Stimulated activated CD8-positive, alpha-beta memory T cell treated with anti-CD3 and anti-CD28 coated beads, Interleukin-4, amount 100 ng/mL, for 1 hour (primary cell): Measurements from ENCODE around the gene MAPKAP1.

Experiments used
- DNase-seq, 2 donors: peaks; one replicate each; pipeline ENCODE4 v3.0.0-alpha.2; 2020; ENCODE audit warnings: low read depth in 2 of 2, low spot score in 1 of 2

MAPKAP1 gene

GRCh38 chr9:125706651-125707471, at the start of gene MAPKAP1:
Gene MAPKAP1, minus strand, starts transcription at chr9:125707208. Its CDS starts 34,634 bp downstream, at chr9:125672574.
- peak; percentile 78 to 91 for DNase-seq

DNA sequence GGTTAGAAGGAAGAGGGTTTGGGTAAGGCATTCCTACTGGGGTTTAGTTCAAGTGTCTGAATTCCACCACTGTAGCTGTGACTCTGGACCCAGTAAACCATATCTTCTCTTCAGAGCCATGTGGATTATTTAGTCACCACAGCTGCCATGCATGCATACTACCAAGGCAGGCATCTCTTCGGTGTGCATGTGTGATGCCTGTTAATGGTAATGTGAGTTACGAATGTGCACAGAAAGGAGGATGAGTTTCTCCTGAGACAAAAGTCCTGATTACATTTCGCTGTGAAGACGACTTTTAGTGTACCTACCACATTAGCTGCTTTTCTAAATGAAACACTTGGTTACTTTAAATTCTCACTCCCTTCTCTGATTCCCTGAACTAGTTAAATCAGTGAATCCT, 49.5 kb upstream of the MAPKAP1 start:
- no peak for DNase-seq

GRCh38 chr9:125755340-125755739, 48.3 kb upstream of the MAPKAP1 start:
- no peak for DNase-seq

GRCh38 chr9:125754096-125754495, 47.1 kb upstream of the MAPKAP1 start:
- no peak for DNase-seq

GRCh38 chr9:125752070-125752628, 45.1 kb upstream of the MAPKAP1 start:
- DNase-seq: no peak

- DNase-seq: no peak
Measured at GRCh38 chr9:125750627-125751011, 43.6 kb upstream of the MAPKAP1 start.

DNA sequence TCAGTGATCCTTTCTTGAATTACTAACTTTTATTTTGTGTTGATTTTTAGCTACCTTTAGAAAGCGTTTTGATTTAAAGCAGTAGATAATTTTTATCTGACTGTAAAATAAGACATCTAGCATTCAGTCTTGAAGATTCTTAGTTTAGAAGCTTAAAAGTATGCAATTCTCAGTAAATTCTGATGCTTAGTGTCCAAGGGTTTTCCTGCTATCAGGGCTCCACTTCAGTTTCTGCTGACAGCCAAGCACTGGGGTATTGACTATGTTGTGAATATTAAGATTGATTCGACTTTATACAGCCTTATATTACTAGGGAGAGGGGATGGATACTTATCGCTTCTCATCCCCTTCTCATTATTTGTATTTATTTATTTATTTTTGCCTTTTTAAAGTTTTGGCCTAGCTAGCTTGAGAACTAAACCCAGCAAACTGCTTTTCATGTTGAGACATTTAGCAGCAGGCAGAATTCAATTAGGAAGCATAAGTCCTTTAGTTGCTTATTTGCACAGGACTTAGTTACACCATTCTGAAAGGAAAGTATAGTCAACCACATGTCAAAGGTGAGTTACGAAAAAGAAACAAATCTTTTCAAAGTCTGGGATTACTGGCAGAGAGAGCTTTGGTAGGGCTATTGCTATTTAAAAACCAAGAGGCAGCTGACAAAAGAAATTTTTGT, 43.1 kb upstream of the MAPKAP1 start:
- DNase-seq: no peak

GRCh38 chr9:125749287-125749935, 42.4 kb upstream of the MAPKAP1 start:
- DNase-seq: no peak

GRCh38 chr9:125748446-125749099, 41.6 kb upstream of the MAPKAP1 start:
- no peak for DNase-seq

DNA sequence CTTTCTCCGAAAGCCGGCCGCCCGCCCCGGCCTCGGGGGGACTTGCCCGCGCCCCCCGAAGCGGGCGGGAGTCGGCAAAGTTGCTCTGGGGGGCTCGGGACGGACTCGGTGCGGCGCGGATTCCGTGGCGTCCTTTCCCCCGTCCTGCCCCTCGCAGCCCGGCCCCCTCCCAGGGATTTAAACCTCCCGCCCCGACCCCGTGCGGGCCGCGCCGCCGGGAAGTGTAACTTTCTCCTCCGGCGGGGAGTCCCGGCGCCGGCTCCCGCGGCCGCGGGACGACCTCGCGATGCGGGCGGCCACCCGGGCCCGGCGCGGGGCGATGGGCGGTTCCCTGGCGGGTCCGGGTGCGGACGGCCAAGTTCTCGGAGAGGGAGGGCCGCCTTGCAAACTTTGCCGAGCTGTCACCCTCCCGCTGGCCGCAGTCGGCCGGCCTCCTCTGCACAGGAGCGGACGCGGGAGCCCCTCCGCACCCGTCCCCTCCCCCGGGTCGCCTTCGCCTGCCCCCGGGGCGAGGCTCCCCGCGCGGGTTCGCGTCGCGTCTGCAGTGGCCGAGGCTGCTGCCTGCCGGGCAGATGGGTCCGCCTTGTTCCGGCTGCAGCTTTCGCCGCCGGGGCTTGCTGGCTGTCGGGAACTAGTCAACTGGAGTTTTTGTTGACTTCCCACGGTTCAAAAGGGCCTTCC, 40.9 kb upstream of the MAPKAP1 start:
- DNase-seq: no peak

DNA sequence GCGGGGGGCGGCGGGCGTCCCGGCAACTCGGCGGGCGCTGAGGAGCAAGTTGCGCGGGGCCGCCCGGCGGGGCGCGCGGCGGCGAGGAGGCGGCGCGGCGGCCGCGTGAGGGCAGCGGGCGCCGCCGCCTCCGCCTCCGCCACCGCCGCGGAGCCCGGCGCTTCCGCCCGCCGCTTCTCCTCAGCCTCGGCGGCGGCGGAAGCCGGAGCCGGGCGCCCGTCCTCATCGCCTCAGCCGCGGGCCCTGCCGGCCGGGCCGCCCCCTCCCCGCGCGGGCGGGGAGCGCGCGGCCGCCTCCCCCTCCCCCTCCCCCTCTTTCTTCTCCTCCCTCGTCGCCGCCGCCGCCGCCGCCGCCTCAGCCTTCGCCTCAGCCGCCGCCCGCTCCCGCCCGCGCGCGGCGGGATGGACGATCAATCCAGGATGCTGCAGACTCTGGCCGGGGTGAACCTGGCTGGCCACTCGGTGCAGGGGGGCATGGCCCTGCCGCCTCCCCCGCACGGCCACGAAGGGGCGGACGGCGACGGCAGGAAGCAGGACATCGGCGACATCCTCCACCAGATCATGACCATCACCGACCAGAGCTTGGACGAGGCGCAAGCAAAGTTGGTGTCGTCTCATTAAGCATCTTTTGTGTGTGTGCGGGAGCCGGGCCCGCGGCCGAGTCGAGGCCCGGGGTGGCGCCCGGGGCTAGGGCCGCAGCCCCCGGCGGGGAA, 40.2 kb upstream of the MAPKAP1 start, which contains the start of gene PBX3:
TSS of gene PBX3 (plus strand) at position 321 of the 712 bp plus-strand sequence.
- no peak for DNase-seq

DNA sequence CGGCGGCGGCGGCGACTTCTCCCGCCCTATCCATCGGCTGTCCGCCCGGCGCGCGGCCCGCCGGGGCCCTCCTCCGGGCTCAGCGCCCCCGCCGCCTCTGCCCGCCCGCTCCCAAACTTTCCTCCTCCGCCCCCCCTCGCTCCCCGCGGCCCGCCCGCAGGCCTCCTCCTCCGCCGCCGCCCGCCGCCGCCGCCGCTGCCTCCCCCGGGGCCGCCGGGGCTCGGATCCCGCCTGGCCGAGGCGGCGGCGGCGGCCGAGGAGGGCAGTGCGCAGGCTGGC, 39.7 kb upstream of the MAPKAP1 start:
- peak in 1 of 2 donors; percentile 22 for DNase-seq

DNA sequence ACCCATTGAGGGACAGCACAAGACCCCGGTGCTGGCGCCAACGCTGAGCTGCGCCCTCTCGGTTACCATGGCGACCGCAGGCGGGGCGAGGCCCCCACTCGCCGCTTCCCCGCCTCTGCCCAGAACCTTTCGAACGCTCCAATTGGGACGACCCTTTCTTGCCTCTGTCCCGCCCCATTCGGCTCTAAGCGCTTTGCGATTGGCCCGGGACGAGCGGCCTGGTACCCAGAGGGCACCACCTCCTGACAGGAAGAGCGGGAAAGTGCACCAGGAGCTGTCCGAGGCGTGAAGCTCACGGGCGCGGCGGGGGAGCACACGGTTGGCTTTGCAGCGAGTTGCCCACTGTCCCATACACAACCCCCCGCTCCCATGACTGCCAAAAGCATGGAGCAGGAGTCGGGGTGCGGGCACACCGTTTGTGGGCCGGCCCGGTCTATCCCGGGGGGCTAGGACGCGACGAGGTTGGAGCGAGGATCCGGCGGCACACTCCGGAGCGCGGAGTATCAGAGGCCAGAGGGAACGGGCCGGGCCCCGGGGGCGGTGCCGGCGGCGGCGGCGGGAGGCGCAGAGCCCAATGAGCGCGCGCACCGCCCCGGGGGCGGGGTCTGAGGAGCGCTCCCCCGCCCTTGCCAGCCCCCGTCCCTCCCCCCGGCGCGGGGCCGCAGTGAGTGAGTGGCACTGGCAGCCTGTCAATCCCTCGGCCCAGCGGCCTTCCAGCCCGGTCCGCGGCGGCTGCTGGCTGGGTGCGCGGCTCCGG, 39.2 kb upstream of the MAPKAP1 start:
- DNase-seq: peak; percentile 79 to 81

- DNase-seq: no peak
Measured at GRCh38 chr9:125745682-125746016, 38.6 kb upstream of the MAPKAP1 start.

GRCh38 chr9:125745018-125745417, 38.0 kb upstream of the MAPKAP1 start:
- DNase-seq: no peak

DNA sequence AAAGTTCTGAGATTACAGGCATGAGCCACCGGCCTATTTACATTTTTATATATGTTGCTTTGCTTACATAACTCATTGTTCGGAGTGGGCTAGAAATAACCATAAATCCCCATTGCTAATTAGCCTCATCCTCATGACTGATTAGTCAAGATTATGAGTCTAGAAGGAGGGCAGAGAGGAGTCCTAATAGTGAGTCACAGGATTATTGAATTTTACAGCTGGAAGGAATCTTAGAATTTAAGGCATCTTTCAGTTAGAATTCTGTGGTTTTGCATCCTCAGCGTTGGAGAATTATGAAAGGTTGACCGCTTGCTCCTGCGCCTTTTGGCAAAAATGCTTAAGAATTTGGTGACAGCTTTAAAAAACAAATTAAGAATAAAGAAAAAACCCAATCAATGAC, 37.6 kb upstream of the MAPKAP1 start:
- DNase-seq: no peak

DNA sequence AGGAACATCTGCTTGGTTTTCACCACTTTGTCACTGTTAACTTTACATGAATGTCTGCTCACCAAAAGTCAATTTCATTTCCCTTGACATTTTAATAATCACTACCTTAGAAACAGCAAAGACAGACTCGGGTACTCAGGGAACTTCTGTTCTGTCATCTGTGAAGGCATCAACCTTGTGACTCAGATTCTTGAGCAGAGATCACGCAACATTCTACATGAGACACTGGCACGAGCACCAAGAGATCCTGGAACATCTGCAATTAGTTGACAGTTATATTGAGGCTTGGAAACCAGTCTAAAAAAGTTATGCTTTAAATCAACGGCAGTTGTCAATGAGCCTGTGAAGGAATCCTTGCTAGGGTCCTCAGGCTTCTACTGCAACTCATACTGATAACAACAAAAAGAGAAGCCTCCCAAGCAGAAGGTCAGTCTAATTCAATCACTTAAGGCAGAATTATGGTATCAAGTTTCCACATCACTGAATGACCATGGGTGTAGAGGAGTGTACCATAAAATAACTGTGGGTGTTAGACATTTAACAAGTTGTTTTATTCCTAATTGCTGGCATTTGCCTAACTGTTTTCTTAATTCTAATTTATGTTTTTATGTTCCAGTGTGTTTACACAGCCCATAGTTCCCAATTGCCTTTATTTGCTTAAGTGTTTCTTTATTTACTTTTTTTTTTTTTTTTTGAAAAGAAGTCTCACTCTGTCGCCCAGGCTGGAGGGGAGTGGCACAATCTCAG, 36.8 kb upstream of the MAPKAP1 start:
- DNase-seq: no peak

GRCh38 chr9:125742657-125743056, 35.6 kb upstream of the MAPKAP1 start:
- no peak for DNase-seq

DNA sequence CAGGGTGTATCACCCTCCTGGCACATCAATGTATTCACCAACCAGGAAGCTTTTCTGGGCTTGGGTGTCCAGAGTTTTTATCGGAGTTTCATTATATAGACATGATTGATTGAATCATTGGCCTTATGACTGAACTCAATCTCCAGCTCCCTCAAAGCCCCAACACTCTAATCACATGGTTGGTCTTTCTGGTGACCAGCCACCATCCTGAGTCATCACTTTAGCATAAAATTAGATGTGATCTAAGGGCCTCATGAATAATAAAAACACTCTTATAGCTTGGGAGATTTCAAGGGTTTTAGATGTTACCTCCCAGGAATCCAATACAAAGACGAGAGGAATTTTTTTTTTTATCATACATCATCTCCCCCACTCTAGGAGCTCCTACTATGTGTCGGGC, 32.4 kb upstream of the MAPKAP1 start:
- no peak for DNase-seq
